Loucy (cell line): ENCODE measurements around the gene TEAD1.

Experiments
- H2AFZ ChIP-seq: fragments of 200-600 bp; sonication (generic); 2 replicates; pipeline ENCODE4 v1.6.0; 2016; ENCODE audit warnings: antibody characterized with exemption, mild to moderate bottlenecking, low read length, moderate library complexity
- H3F3A ChIP-seq: fragments of 200-600 bp; 2 replicates; pipeline ENCODE4 v1.6.0; 2016; ENCODE audit warnings: antibody characterized with exemption, low read depth, mild to moderate bottlenecking
- H3K27me3 ChIP-seq: fragments of 200-600 bp; sonication (generic); 2 replicates; pipeline ENCODE4 v1.6.1; 2014; ENCODE audit warnings: low read length, mild to moderate bottlenecking; ENCODE audit not compliant: insufficient read depth, poor library complexity, severe bottlenecking
- H3K36me3 ChIP-seq: fragments of 200-600 bp; sonication (generic); 2 replicates; pipeline ENCODE4 v1.6.1; 2016; ENCODE audit warnings: low read length; ENCODE audit not compliant: insufficient read depth
- H3K4me1 ChIP-seq: fragments of 200-600 bp; sonication (generic); 2 replicates; pipeline ENCODE4 v1.5.1; 2014; ENCODE audit warnings: low read length, mild to moderate bottlenecking; ENCODE audit not compliant: insufficient read depth, poor library complexity, severe bottlenecking
- H3K4me2 ChIP-seq: fragments of 200-600 bp; sonication (generic); 2 replicates; pipeline ENCODE4 v1.6.0; 2014; ENCODE audit warnings: antibody characterized with exemption, low read length, low read depth, mild to moderate bottlenecking; ENCODE audit not compliant: poor library complexity, severe bottlenecking
- H3K4me3 ChIP-seq: fragments of 200-600 bp; sonication (generic); 2 replicates; pipeline ENCODE4 v1.5.1; 2014; ENCODE audit warnings: low read length, mild to moderate bottlenecking, mixed read lengths; ENCODE audit not compliant: poor library complexity, severe bottlenecking
- H3K79me2 ChIP-seq: fragments of 200-600 bp; sonication (generic); 2 replicates; pipeline ENCODE4 v1.6.1; 2014; ENCODE audit warnings: low read length; ENCODE audit not compliant: insufficient read depth
- H3K9ac ChIP-seq: fragments of 200-600 bp; sonication (generic); 2 replicates; pipeline ENCODE4 v1.6.0; 2014; ENCODE audit warnings: mild to moderate bottlenecking, low read depth, low read length, moderate library complexity; ENCODE audit not compliant: poor library complexity, severe bottlenecking
- H3K9me2 ChIP-seq: fragments of 200-600 bp; sonication (generic); replicated peaks from 2 replicates; pipeline ENCODE4 v1.6.1; 2016; ENCODE audit warnings: low read depth, low read length, mixed read lengths
- H3K9me3 ChIP-seq: fragments of 200-600 bp; sonication (generic); 2 replicates; pipeline ENCODE4 v1.6.1; 2014; ENCODE audit warnings: mild to moderate bottlenecking, antibody characterized with exemption, low read length, low read depth; ENCODE audit not compliant: insufficient read depth
- H4K20me1 ChIP-seq: fragments of 200-600 bp; sonication (generic); 2 replicates; pipeline ENCODE4 v1.6.0; 2014; ENCODE audit warnings: antibody characterized with exemption, low read length, mild to moderate bottlenecking; ENCODE audit not compliant: insufficient read depth, poor library complexity, severe bottlenecking
- CTCF ChIP-seq: fragments of 200-600 bp; sonication (generic); conservative IDR thresholded peaks from 2 replicates; pipeline ENCODE4 v1.5.1; 2014; ENCODE audit warnings: mild to moderate bottlenecking, antibody characterized with exemption, low read length
- EZH2phosphoT487 ChIP-seq: fragments of 200-600 bp; IDR thresholded peaks from 2 replicates; pipeline ENCODE4 v1.6.1; 2018; ENCODE audit warnings: antibody characterized with exemption, mild to moderate bottlenecking, moderate library complexity, borderline replicate concordance

TEAD1 gene

GRCh38 chr11:12666915-12667314 is 7.3 kb upstream of the TEAD1 start:
- Histone ChIP-seq H3K9ac (no peak overlapping the region), H3K27me3 (no peaks in the 10 kb centered on the region), H4K20me1 (no peaks in the 10 kb centered on the region), H3K4me3 (no peak overlapping the region), H3K9me2 (no peaks in the 10 kb centered on the region), H3K4me1 (no peaks in the 10 kb centered on the region), H3K4me2 (no peak overlapping the region), H3K79me2 (no peaks in the 10 kb centered on the region), H3F3A (no peaks in the 10 kb centered on the region), H2AFZ (no peak overlapping the region), H3K9me3 (no peaks in the 10 kb centered on the region), H3K36me3 (no peaks in the 10 kb centered on the region)
- TF ChIP-seq EZH2phosphoT487 (no peak), CTCF (no peak)

- Histone ChIP-seq H3K9me2 (no peaks in the 10 kb centered on the region), H3K27me3 (no peaks in the 10 kb centered on the region), H2AFZ (no peak overlapping the region)
These were observed 6.6 kb upstream of the TEAD1 start for GRCh38 chr11:12667646-12668045.

GRCh38 chr11:12668166-12668565 is 6.1 kb upstream of the TEAD1 start:
- Histone ChIP-seq H3K36me3 (no peaks in the 10 kb centered on the region), H3K9me3 (no peaks in the 10 kb centered on the region)
- no peak for TF ChIP-seq EZH2phosphoT487
- TF ChIP-seq CTCF, result no peak

More at GRCh38 chr11:12667646-12668045, 6.6 kb upstream of the TEAD1 start:
- no peak overlapping the region for H3K9ac ChIP-seq
- no peaks in the 10 kb centered on the region for H3K9me3 ChIP-seq
- H3K4me1 ChIP-seq, result no peaks in the 10 kb centered on the region
- H3K4me2 ChIP-seq, result no peak overlapping the region
- H3K36me3 ChIP-seq, result no peaks in the 10 kb centered on the region
- no peaks in the 10 kb centered on the region for H3K79me2 ChIP-seq
- TF ChIP-seq EZH2phosphoT487 (no peak), CTCF (no peak)
- H3F3A ChIP-seq, result no peaks in the 10 kb centered on the region
- no peaks in the 10 kb centered on the region for H4K20me1 ChIP-seq
- no peak overlapping the region for H3K4me3 ChIP-seq

More at GRCh38 chr11:12668166-12668565, 6.1 kb upstream of the TEAD1 start:
- Histone ChIP-seq H4K20me1 (no peaks in the 10 kb centered on the region), H3K4me1 (no peaks in the 10 kb centered on the region), H3K27me3 (no peaks in the 10 kb centered on the region), H2AFZ (no peak overlapping the region), H3K4me3 (no peak overlapping the region), H3K79me2 (no peaks in the 10 kb centered on the region), H3F3A (no peaks in the 10 kb centered on the region), H3K9me2 (no peaks in the 10 kb centered on the region), H3K9ac (no peak overlapping the region), H3K4me2 (no peak overlapping the region)
